GM12878 (cell line): ENCODE results near the gene GIPC3. TPM values are rescaled to one million over a fixed set of nuclear protein-coding genes. Genes with fewer than 3 reads are reported as not detected.

Experiments used
- BCLAF1 ChIP-seq: fragments of 450-650 bp; IDR thresholded peaks from 2 replicates; pipeline ENCODE4 v1.6.1; 2017; ENCODE audit warnings: antibody characterized with exemption, mild to moderate bottlenecking, moderate library complexity
- BHLHE40 ChIP-seq, 2 experiments: fragments of 450-650 bp in 1 of 2; IDR thresholded peaks; 2 replicates each; pipeline ENCODE4 v1.6.1; 2011 to 2017; ENCODE audit warnings: low read depth in 2 of 2, borderline replicate concordance in 1 of 2, improper control_type of control experiment in 1 of 2, low read length in 1 of 2, mild to moderate bottlenecking in 1 of 2
- CHD1 ChIP-seq: IDR thresholded peaks from 2 replicates; pipeline ENCODE4 v1.6.1; 2012; ENCODE audit warnings: low read depth, low read length, improper control_type of control experiment
- ETV6 ChIP-seq, 2 experiments: fragments of 450-650 bp in 1 of 2; IDR thresholded peaks in 1 of 2; conservative IDR thresholded peaks in 1 of 2; 2 replicates each; pipeline ENCODE4 v1.6.1; 2014; ENCODE audit warnings: antibody characterized with exemption in 1 of 2, borderline replicate concordance in 1 of 2, low read depth in 1 of 2, mild to moderate bottlenecking in 1 of 2, moderate library complexity in 1 of 2
- GATAD2B ChIP-seq: fragments of 450-650 bp; conservative IDR thresholded peaks from 2 replicates; pipeline ENCODE4 v1.6.1; 2017; ENCODE audit warnings: low read depth, mild to moderate bottlenecking, moderate library complexity
- HDGF ChIP-seq: fragments of 450-650 bp; IDR thresholded peaks from 2 replicates; pipeline ENCODE4 v1.6.1; 2016; ENCODE audit warnings: antibody characterized with exemption
- MAX ChIP-seq: IDR thresholded peaks from 2 replicates; pipeline ENCODE4 v1.6.1; 2012; ENCODE audit warnings: low read depth, low read length, improper control_type of control experiment
- MLLT1 ChIP-seq: fragments of 450-650 bp; IDR thresholded peaks from 2 replicates; pipeline ENCODE4 v1.6.1; 2016; ENCODE audit warnings: mild to moderate bottlenecking
- NFYB ChIP-seq: IDR thresholded peaks from 2 replicates; pipeline ENCODE4 v1.6.1; 2011; ENCODE audit warnings: low read depth, mild to moderate bottlenecking, low read length, improper control_type of control experiment, moderate library complexity; ENCODE audit not compliant: insufficient read depth
- NR2C1 ChIP-seq: fragments of 450-650 bp; IDR thresholded peaks from 2 replicates; pipeline ENCODE4 v1.6.1; 2017; ENCODE audit warnings: antibody characterized with exemption, mild to moderate bottlenecking, moderate library complexity
- POLR2A ChIP-seq: IDR thresholded peaks from 2 replicates; pipeline ENCODE4 v1.6.1; 2011; ENCODE audit warnings: low read depth, mild to moderate bottlenecking, low read length
- RAD51 ChIP-seq: fragments of 450-650 bp; IDR thresholded peaks from 2 replicates; pipeline ENCODE4 v1.6.1; 2016; ENCODE audit warnings: moderate library complexity, mild to moderate bottlenecking, inconsistent platforms
- SP1 ChIP-seq: IDR thresholded peaks from one replicate; pipeline ENCODE4 v1.6.1; 2011; ENCODE audit warnings: low read depth, low read length
- YY1 ChIP-seq: IDR thresholded peaks from 2 replicates; pipeline ENCODE4 v1.6.1; 2011; ENCODE audit warnings: low read depth, mild to moderate bottlenecking, low read length
- polyA plus RNA-seq, 11 experiments: library from polyadenylated mRNA; depleted of rRNA in 4 of 11; unstranded in 6 of 11; stranded (reverse) in 5 of 11; fragments of >200 nt; fragmentation: Nextera tagmentation in 4 of 11; fragmentation: Illumina TruSeq in 1 of 11; extraction: Ambion mirVana in 4 of 11; extraction: Trizol in 1 of 11; gene quantifications; 1 replicate in 1 of 11; 2 replicates in 10 of 11; pipeline versions ENCODE4 v1.2.1 to v1.2.3, GENCODE V29; 2011 to 2016; ENCODE audit warnings: inconsistent platforms in 2 of 11, missing spikeins in 2 of 11, low read depth in 1 of 11
- total RNA-seq, 4 experiments: library from RNA; depleted of rRNA in 3 of 4; stranded (reverse); fragments of >200 nt in 3 of 4; fragmentation: Illumina TruSeq in 1 of 4; extraction: Trizol in 1 of 4; gene quantifications; 2 replicates each; pipeline versions ENCODE4 v1.2.1 to v1.2.3, GENCODE V29; 2013 to 2021
- TF ChIP-seq, protein P1 (sequence below), 3 experiments: IDR thresholded peaks in 2 of 3; conservative IDR thresholded peaks in 1 of 3; 2 replicates each; pipeline ENCODE4 v1.5.1; 2011; ENCODE audit warnings: low read depth in 3 of 3, low read length in 3 of 3, mild to moderate bottlenecking in 3 of 3, control low read depth in 2 of 3, moderate library complexity in 2 of 3, inconsistent platforms in 1 of 3, mixed read lengths in 1 of 3; ENCODE audit not compliant: control insufficient read depth in 2 of 3, insufficient read depth in 1 of 3; ENCODE audit errors: extremely low read depth in 1 of 3
- TF ChIP-seq, protein P2 (sequence below): IDR thresholded peaks from 2 replicates; pipeline ENCODE4 v1.6.1; 2011; ENCODE audit warnings: low read depth, low read length, improper control_type of control experiment, borderline replicate concordance
- TF ChIP-seq, protein P3 (sequence below): fragments of 450-650 bp; formaldehyde crosslinking; IDR thresholded peaks from 2 replicates; pipeline ENCODE4 v1.4.0; 2022; ENCODE audit warnings: mild to moderate bottlenecking, moderate library complexity

The GIPC3 gene
- total and polyA plus RNA-seq, 10 of the 15 experiments (the other 5 are each of a cell fraction or from before 2014, with no cell fraction given): not detected

GRCh38 chr19:3557461-3558248 lies 27.6 kb upstream of the GIPC3 start, which contains the start of gene MFSD12 (continued):
- TF ChIP-seq BCLAF1 (no peak), HDGF (no peak), BHLHE40 (IDR thresholded peaks at IDR 0.05; ENCODE audit: borderline replicate concordance in 1 of 2, low read depth in 2 of 2, low read length in 1 of 2) (peak in 1 of 2 experiments; percentile 66; a peak in 1 of 4 replicates), RAD51 (peak; percentile 61), CHD1 (no peak), MAX (peak; percentile 81; the same call in 1 of the 2 replicates), YY1 (peak; percentile 39; the same call in 1 of the 2 replicates), NR2C1 (peak; percentile 30; the same call in 1 of the 2 replicates), GATAD2B (peak; percentile 53; the same call in 1 of the 2 replicates), NFYB (peak; percentile 93), POLR2A (peak; percentile 86), SP1 (peak; percentile 98), ETV6 (conservative IDR thresholded peaks at IDR 0.05 in 1 of 2, IDR thresholded peaks at IDR 0.05 in 1 of 2; ENCODE audit: borderline replicate concordance in 1 of 2, low read depth in 1 of 2) (no peak), MLLT1 (peak; percentile 53; the same call in 1 of the 2 replicates)
- TF ChIP-seq, protein P1, sequence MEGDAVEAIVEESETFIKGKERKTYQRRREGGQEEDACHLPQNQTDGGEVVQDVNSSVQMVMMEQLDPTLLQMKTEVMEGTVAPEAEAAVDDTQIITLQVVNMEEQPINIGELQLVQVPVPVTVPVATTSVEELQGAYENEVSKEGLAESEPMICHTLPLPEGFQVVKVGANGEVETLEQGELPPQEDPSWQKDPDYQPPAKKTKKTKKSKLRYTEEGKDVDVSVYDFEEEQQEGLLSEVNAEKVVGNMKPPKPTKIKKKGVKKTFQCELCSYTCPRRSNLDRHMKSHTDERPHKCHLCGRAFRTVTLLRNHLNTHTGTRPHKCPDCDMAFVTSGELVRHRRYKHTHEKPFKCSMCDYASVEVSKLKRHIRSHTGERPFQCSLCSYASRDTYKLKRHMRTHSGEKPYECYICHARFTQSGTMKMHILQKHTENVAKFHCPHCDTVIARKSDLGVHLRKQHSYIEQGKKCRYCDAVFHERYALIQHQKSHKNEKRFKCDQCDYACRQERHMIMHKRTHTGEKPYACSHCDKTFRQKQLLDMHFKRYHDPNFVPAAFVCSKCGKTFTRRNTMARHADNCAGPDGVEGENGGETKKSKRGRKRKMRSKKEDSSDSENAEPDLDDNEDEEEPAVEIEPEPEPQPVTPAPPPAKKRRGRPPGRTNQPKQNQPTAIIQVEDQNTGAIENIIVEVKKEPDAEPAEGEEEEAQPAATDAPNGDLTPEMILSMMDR (IDR thresholded peaks at IDR 0.05 in 2 of 3, conservative IDR thresholded peaks at IDR 0.05 in 1 of 3; ENCODE audit: control insufficient read depth in 2 of 3, extremely low read depth in 1 of 3, insufficient read depth in 1 of 3, low read depth in 3 of 3, low read length in 3 of 3): no peak
- TF ChIP-seq, protein P2, sequence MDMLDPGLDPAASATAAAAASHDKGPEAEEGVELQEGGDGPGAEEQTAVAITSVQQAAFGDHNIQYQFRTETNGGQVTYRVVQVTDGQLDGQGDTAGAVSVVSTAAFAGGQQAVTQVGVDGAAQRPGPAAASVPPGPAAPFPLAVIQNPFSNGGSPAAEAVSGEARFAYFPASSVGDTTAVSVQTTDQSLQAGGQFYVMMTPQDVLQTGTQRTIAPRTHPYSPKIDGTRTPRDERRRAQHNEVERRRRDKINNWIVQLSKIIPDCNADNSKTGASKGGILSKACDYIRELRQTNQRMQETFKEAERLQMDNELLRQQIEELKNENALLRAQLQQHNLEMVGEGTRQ: peak; percentile 45
- TF ChIP-seq, protein P3, sequence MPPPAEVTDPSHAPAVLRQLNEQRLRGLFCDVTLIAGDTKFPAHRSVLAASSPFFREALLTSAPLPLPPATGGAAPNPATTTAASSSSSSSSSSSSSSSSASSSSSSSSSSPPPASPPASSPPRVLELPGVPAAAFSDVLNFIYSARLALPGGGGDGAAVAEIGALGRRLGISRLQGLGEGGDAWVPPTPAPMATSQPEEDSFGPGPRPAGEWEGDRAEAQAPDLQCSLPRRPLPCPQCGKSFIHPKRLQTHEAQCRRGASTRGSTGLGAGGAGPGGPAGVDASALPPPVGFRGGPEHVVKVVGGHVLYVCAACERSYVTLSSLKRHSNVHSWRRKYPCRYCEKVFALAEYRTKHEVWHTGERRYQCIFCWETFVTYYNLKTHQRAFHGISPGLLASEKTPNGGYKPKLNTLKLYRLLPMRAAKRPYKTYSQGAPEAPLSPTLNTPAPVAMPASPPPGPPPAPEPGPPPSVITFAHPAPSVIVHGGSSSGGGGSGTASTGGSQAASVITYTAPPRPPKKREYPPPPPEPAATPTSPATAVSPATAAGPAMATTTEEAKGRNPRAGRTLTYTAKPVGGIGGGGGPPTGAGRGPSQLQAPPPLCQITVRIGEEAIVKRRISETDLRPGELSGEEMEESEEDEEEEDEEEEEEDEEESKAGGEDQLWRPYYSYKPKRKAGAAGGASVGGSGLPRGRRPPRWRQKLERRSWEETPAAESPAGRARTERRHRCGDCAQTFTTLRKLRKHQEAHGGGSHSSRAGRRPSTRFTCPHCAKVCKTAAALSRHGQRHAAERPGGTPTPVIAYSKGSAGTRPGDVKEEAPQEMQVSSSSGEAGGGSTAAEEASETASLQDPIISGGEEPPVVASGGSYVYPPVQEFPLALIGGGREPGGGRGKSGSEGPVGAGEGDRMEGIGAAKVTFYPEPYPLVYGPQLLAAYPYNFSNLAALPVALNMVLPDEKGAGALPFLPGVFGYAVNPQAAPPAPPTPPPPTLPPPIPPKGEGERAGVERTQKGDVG (CRISPR knock-in tag): no peak
- TF ChIP-seq, all 136 proteins: peak for 37
